ENCODE results near the gene CIB1. TPM values are rescaled to one million over a fixed set of nuclear protein-coding genes. Genes with fewer than 3 reads are reported as not detected.
"Not testable (repeated sequence)": the region's sequence is repeated elsewhere in the genome, so short reads cannot be mapped to it uniquely, and the experiment has no call there.

Gene CIB1
- polyA plus RNA-seq, 1 of the 3 experiments (the other 2 are of a cell fraction), result 87.9 TPM

DNA sequence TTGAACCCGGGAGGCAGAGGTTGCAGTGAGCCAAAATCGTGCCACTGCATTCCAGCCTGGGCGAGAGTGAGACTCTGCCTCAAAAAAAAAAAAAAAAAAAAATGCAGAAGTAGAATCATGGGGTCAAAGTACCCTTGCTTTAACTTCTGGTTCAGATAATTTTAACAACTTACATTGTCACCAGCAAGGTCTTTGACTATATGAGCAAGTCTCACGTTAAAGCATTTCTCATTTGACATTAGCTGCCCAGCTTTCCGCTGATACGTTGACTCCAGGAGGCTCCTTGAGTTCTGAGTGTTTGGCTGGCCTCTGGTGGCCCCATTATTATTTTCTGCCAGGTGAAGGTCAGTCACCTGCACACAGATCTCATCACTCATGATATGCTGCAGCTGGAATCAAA is 47.9 kb upstream of the CIB1 start:
- CTCF ChIA-PET, result interaction anchor here (0.6 to 1.7 kb wide), 2 partner anchors 12 to 778 kb away, joined by 3 to 5 read pairs; no protein-coding TSS in a partner anchor
- POLR2A ChIA-PET; H3K9me3 ChIP-seq; H3K9ac ChIP-seq; H3F3A ChIP-seq (replicated peaks; ENCODE audit: insufficient read depth); H3K9me2 ChIP-seq; H3K4me3 ChIP-seq (ENCODE audit: low read depth in 2 of 2, low read length in 1 of 2); H4K20me1 ChIP-seq (ENCODE audit: insufficient read depth); H3K4me2 ChIP-seq; H3K36me3 ChIP-seq (replicated peaks in 1 of 2; ENCODE audit: control insufficient read depth in 1 of 2, insufficient read depth in 2 of 2, low read length in 1 of 2); H2AFZ ChIP-seq (ENCODE audit: low read depth); H3K79me2 ChIP-seq (ENCODE audit: insufficient read depth); DNase-seq; H3K27me3 ChIP-seq (ENCODE audit: insufficient read depth); H3K4me1 ChIP-seq (ENCODE audit: control insufficient read depth in 1 of 2, insufficient read depth in 2 of 2, low read depth in 1 of 2, low read length in 1 of 2); H3K27ac ChIP-seq (ENCODE audit: low read depth in 2 of 2, low read length in 1 of 2): not testable (repeated sequence)
- 90% methylated on average over 6 of the region's 6 CpGs for WGBS (ENCODE audit: low lambda C conversion rate)

DNA sequence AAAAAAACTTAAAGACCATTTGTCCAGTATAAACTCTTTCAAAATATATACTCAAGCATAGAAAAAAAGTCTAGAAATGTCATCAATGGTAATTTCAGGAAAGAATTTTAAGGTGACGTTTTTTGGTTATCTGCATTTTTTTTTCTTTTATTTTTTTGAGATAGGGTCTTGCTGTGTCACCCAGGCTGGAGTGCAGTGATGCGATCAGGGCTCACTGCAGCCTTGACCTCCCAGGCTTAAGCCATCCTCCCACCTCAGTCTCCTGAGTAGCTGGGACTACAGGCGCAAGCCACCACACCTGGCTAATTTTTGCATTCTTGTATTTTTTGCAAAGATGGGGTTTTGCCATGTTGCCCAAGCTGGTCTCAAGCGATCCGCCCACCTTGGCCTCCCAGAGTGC is 47.0 kb upstream of the CIB1 start:
- H3K27ac ChIP-seq (ENCODE audit: low read depth in 2 of 2, low read length in 1 of 2); H3K4me2 ChIP-seq; H3K36me3 ChIP-seq (replicated peaks in 1 of 2; ENCODE audit: control insufficient read depth in 1 of 2, insufficient read depth in 2 of 2, low read length in 1 of 2); H3K27me3 ChIP-seq (ENCODE audit: insufficient read depth); H3K4me1 ChIP-seq (ENCODE audit: control insufficient read depth in 1 of 2, insufficient read depth in 2 of 2, low read depth in 1 of 2, low read length in 1 of 2); H3K9ac ChIP-seq; H2AFZ ChIP-seq (ENCODE audit: low read depth); H3K9me2 ChIP-seq; H3K4me3 ChIP-seq (ENCODE audit: low read depth in 2 of 2, low read length in 1 of 2); POLR2A ChIA-PET; H3F3A ChIP-seq (replicated peaks; ENCODE audit: insufficient read depth); H4K20me1 ChIP-seq (ENCODE audit: insufficient read depth); H3K79me2 ChIP-seq (ENCODE audit: insufficient read depth); H3K9me3 ChIP-seq; DNase-seq: not testable (repeated sequence)
- CTCF ChIA-PET, result interaction anchor here (1.2 kb wide), 1 partner anchor 10 kb away, joined by 4 read pairs; no protein-coding TSS in a partner anchor
- WGBS (ENCODE audit: low lambda C conversion rate), result 93% methylated on average over 5 of the region's 5 CpGs

DNA sequence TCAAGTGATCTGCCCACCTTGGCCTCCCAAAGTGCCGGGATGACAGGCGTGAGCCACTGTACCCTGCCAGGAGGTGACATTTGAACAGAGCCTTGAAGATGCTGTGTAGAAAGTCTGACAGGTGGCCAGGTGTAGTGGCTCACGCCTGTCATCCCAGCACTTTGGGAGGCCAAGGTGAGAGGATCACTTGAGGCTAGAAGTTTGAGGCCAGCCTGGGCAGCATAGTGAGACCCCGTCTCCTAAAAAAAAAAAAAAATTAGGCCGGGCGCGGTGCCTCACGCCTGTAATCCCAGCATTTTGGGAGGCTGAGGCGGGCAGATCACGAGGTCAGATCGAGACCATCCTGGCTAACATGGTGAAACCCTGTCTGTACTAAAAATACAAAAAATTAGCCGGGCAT is 44.7 kb upstream of the CIB1 start:
- H4K20me1 ChIP-seq (ENCODE audit: insufficient read depth); H3K9ac ChIP-seq; H3K4me2 ChIP-seq; H3K4me3 ChIP-seq (ENCODE audit: low read depth in 2 of 2, low read length in 1 of 2); H2AFZ ChIP-seq (ENCODE audit: low read depth); H3K4me1 ChIP-seq (ENCODE audit: control insufficient read depth in 1 of 2, insufficient read depth in 2 of 2, low read depth in 1 of 2, low read length in 1 of 2); H3K9me2 ChIP-seq; POLR2A ChIA-PET; H3K9me3 ChIP-seq; DNase-seq; H3K27ac ChIP-seq (ENCODE audit: low read depth in 2 of 2, low read length in 1 of 2); H3K27me3 ChIP-seq (ENCODE audit: insufficient read depth): not testable (repeated sequence)
- Histone ChIP-seq H3K36me3 (replicated peaks in 1 of 2; ENCODE audit: control insufficient read depth in 1 of 2, insufficient read depth in 2 of 2, low read length in 1 of 2) (peaks cover 10 to 18% of the 10 kb centered on the region in 2 experiments), H3F3A (replicated peaks; ENCODE audit: insufficient read depth) (peaks cover 11% of the 10 kb centered on the region), H3K79me2 (ENCODE audit: insufficient read depth) (peaks cover 15% of the 10 kb centered on the region; the same call in 1 of the 2 replicates)
- CTCF ChIA-PET, result interaction anchor here (0.6 to 1.2 kb wide), 2 partner anchors 9 to 204 kb away, joined by 3 read pairs; no protein-coding TSS in a partner anchor
- WGBS (ENCODE audit: low lambda C conversion rate), result 95% methylated on average over 12 of the region's 12 CpGs

GRCh38 chr15:90271459-90272166 is 37.9 kb upstream of the CIB1 start:
- Histone ChIP-seq H3K9me2 (no peaks in the 10 kb centered on the region), H3K79me2 (ENCODE audit: insufficient read depth) (peaks cover 81% of the 10 kb centered on the region), H3K4me3 (ENCODE audit: low read depth in 2 of 2, low read length in 1 of 2) (no peak overlapping the region), H3K4me1 (ENCODE audit: control insufficient read depth in 1 of 2, insufficient read depth in 2 of 2, low read depth in 1 of 2, low read length in 1 of 2) (peaks cover 9 to 14% of the 10 kb centered on the region in 2 experiments; a peak in 3 of 4 replicates), H3F3A (replicated peaks; ENCODE audit: insufficient read depth) (peaks cover 11% of the 10 kb centered on the region), H3K9ac (no peak overlapping the region), H3K27ac (ENCODE audit: low read depth in 2 of 2, low read length in 1 of 2) (no peak overlapping the region), H3K36me3 (replicated peaks in 1 of 2; ENCODE audit: control insufficient read depth in 1 of 2, insufficient read depth in 2 of 2, low read length in 1 of 2) (peaks cover 52 to 79% of the 10 kb centered on the region in 2 experiments), H4K20me1 (ENCODE audit: insufficient read depth) (peaks cover 64% of the 10 kb centered on the region), H3K9me3 (no peaks in the 10 kb centered on the region), H3K27me3 (ENCODE audit: insufficient read depth) (no peaks in the 10 kb centered on the region), H3K4me2 (no peak overlapping the region), H2AFZ (ENCODE audit: low read depth) (no peak overlapping the region)
- 86% methylated on average over 7 of the region's 7 CpGs for WGBS (ENCODE audit: low lambda C conversion rate)
- ChIA-PET POLR2A (no interaction called here), CTCF (interaction anchor here (1.0 to 1.4 kb wide), 2 partner anchors 22 to 29 kb away, joined by 3 to 5 read pairs; no protein-coding TSS in a partner anchor)
- DNase-seq, result no peak
- TF ChIP-seq GABPA (IDR thresholded peaks at IDR 0.05; ENCODE audit: low read depth) (no peak), RXRA (IDR thresholded peaks at IDR 0.05; ENCODE audit: borderline replicate concordance, low read depth) (no peak), YY1 (IDR thresholded peaks at IDR 0.05; ENCODE audit: low read depth) (no peak), NFIC (IDR thresholded peaks at IDR 0.05; ENCODE audit: borderline replicate concordance) (no peak), USF1 (IDR thresholded peaks at IDR 0.05; ENCODE audit: borderline replicate concordance, low read depth) (no peak), RFX5 (IDR thresholded peaks at IDR 0.05; ENCODE audit: low read length) (no peak), REST (IDR thresholded peaks at IDR 0.05; ENCODE audit: low read depth, low read length) (no peak)
- TF ChIP-seq, protein P1, sequence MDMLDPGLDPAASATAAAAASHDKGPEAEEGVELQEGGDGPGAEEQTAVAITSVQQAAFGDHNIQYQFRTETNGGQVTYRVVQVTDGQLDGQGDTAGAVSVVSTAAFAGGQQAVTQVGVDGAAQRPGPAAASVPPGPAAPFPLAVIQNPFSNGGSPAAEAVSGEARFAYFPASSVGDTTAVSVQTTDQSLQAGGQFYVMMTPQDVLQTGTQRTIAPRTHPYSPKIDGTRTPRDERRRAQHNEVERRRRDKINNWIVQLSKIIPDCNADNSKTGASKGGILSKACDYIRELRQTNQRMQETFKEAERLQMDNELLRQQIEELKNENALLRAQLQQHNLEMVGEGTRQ (IDR thresholded peaks at IDR 0.05; ENCODE audit: borderline replicate concordance, low read depth, low read length), result no peak

Data from SK-N-SH (cell line).